Karpas-422 (cell line): ENCODE measurements around the gene CDK5R2. TPM values are rescaled to one million over a fixed set of nuclear protein-coding genes. Genes with fewer than 3 reads are reported as not detected.
"Not testable (repeated sequence)": the region's sequence is repeated elsewhere in the genome, so short reads cannot be mapped to it uniquely, and the experiment has no call there.

Source experiments
- DNase-seq: peaks from one replicate; pipeline ENCODE4 v3.0.0-alpha.2; 2015
- H2AFZ ChIP-seq: fragments of 200-600 bp; sonication (generic); 2 replicates; pipeline ENCODE4 v1.6.1; 2014; ENCODE audit warnings: antibody characterized with exemption, low read length, mixed read lengths
- H3K27ac ChIP-seq: fragments of 200-600 bp; sonication (generic); 2 replicates; pipeline ENCODE4 v1.5.1; 2014; ENCODE audit warnings: mild to moderate bottlenecking, low read length, moderate library complexity
- H3K27me3 ChIP-seq: fragments of 200-600 bp; sonication (generic); 2 replicates; pipeline ENCODE4 v1.6.1; 2014; ENCODE audit warnings: low read length, mixed read lengths
- H3K36me3 ChIP-seq: fragments of 200-600 bp; sonication (generic); 2 replicates; pipeline ENCODE4 v1.6.1; 2014; ENCODE audit warnings: low read length, mixed read lengths; ENCODE audit not compliant: insufficient read depth
- H3K4me1 ChIP-seq: fragments of 200-600 bp; sonication (generic); 2 replicates; pipeline ENCODE4 v1.6.1; 2014; ENCODE audit warnings: mild to moderate bottlenecking, low read length, mixed read lengths
- H3K4me2 ChIP-seq: fragments of 200-600 bp; sonication (generic); 2 replicates; pipeline ENCODE4 v1.6.1; 2014; ENCODE audit warnings: low read length, low read depth, mild to moderate bottlenecking; ENCODE audit not compliant: poor library complexity, severe bottlenecking
- H3K4me3 ChIP-seq: fragments of 200-600 bp; sonication (generic); 2 replicates; pipeline ENCODE4 v1.5.1; 2014; ENCODE audit warnings: mild to moderate bottlenecking, antibody characterized with exemption, low read length, mixed read lengths
- H3K79me2 ChIP-seq: fragments of 200-600 bp; sonication (generic); 2 replicates; pipeline ENCODE4 v1.6.1; 2014; ENCODE audit warnings: mild to moderate bottlenecking, low read length, mixed read lengths
- H3K9ac ChIP-seq: fragments of 200-600 bp; sonication (generic); 2 replicates; pipeline ENCODE4 v1.6.0; 2014; ENCODE audit warnings: low read length
- H3K9me2 ChIP-seq: fragments of 200-600 bp; sonication (generic), shearing (Covaris generic); replicated peaks from 2 replicates; pipeline ENCODE4 v1.6.0; 2014; ENCODE audit warnings: mild to moderate bottlenecking, low read length, moderate library complexity; ENCODE audit not compliant: insufficient read depth
- H3K9me3 ChIP-seq: fragments of 300-700, 200-600 bp; sonication (generic); 2 replicates; pipeline ENCODE4 v1.6.1; 2014; ENCODE audit warnings: low read length, mixed read lengths
- H4K20me1 ChIP-seq: fragments of 200-600 bp; sonication (generic); 2 replicates; pipeline ENCODE4 v1.6.1; 2014; ENCODE audit warnings: mild to moderate bottlenecking, antibody characterized with exemption, low read length, low read depth; ENCODE audit not compliant: insufficient read depth
- total RNA-seq: library from RNA; depleted of rRNA; stranded (reverse); fragments of >200 nt; shearing (Covaris generic); gene quantifications from 2 replicates; pipeline ENCODE4 v1.2.3, GENCODE V29; 2014; ENCODE audit warnings: low replicate concordance; rRNA removed

CDK5R2 gene
- total RNA-seq = 0.61 TPM in 1 of 2 replicates, not detected in the other

DNA sequence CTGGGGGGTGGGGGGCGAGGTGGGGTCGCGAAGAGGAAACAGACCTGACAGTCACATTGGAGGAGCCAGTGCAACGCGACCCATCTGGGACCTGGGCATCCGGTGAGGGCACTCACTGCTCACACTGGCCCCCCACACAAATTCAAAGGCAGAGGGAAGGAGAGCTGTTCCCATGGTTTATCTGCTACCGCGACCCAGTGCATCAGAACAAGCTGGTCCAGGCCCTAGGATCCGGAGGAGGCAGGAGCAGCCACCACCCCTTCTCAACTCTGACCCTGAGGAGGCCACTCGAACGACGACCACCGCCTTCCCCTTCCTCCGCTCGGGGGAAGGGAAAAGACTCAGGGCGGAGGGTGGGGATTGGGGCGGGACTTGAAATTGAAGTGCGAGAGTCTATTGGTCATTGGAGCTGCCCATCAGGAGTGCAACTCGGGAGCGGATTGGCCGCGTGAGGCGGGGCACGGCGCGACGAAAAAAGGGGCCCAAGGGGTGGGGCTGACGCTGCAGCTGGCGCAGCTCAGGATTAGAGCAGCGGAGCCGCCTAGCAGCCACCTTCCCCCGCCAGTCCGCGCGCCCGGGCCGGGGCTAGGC lies at the start of gene CDK5R2:
Gene CDK5R2 (plus strand): TSS at position 526 of the 591 bp plus-strand sequence. CDS start 155 bp downstream, outside the sequence.
- Histone ChIP-seq H2AFZ (peak within 1 kb of the TSS; percentile 90), H3K27ac (no peak within 1 kb of the TSS), H3K36me3 (no peaks in the 10 kb centered on the region), H3K4me3 (peak within 1 kb of the TSS; percentile 67), H4K20me1 (no peaks in the 10 kb centered on the region), H3K9me3 (no peaks in the 10 kb centered on the region), H3K4me2 (peak within 1 kb of the TSS; percentile 75), H3K9me2 (no peaks in the 10 kb centered on the region), H3K9ac (peak within 1 kb of the TSS; percentile 69), H3K4me1 (peaks cover 17% of the 10 kb centered on the region), H3K79me2 (no peaks in the 10 kb centered on the region), H3K27me3 (no peaks in the 10 kb centered on the region)
- DNase-seq = peak; percentile 98

GRCh38 chr2:218910741-218911140 lies 48.7 kb upstream of the CDK5R2 start:
- Histone ChIP-seq H3K4me2 (no peak overlapping the region), H3K9ac (no peak overlapping the region), H3K9me3 (no peaks in the 10 kb centered on the region), H3K27me3 (no peaks in the 10 kb centered on the region), H3K36me3 (no peaks in the 10 kb centered on the region), H4K20me1 (no peaks in the 10 kb centered on the region), H3K4me3 (no peak overlapping the region), H3K9me2 (no peaks in the 10 kb centered on the region), H3K4me1 (peaks cover 9% of the 10 kb centered on the region), H2AFZ (no peak overlapping the region), H3K27ac (no peak overlapping the region), H3K79me2 (no peaks in the 10 kb centered on the region)
- DNase-seq = no peak

DNA sequence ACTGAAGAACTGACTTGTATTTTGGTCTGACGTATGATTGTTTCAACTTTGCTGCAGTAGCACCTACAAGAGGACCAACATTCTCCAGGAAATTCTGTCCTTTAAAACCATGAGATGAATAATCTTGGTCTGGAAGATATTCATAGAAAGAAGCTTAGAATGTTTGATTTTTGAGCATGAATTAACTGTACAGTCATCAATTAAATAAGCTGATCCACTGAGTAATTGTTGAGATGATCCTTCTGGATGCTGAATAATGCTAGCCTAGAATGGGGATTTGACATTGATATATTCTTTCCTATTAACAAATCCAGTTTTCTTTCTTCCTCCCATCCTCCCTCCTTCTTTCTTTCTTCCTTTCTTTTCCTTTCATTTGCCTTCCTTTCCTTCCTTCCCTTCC lies 39.0 kb upstream of the CDK5R2 start:
- Histone ChIP-seq H3K9ac (no peak overlapping the region), H3K27me3 (no peaks in the 10 kb centered on the region), H3K4me3 (no peak overlapping the region), H3K4me1 (peaks cover 12% of the 10 kb centered on the region), H3K36me3 (no peaks in the 10 kb centered on the region), H3K4me2 (no peak overlapping the region), H3K9me3 (peaks cover 4% of the 10 kb centered on the region; the same call in 1 of the 2 replicates), H2AFZ (no peak overlapping the region), H3K79me2 (no peaks in the 10 kb centered on the region), H4K20me1 (no peaks in the 10 kb centered on the region), H3K27ac (no peak overlapping the region), H3K9me2 (no peaks in the 10 kb centered on the region)
- DNase-seq = no peak

DNA sequence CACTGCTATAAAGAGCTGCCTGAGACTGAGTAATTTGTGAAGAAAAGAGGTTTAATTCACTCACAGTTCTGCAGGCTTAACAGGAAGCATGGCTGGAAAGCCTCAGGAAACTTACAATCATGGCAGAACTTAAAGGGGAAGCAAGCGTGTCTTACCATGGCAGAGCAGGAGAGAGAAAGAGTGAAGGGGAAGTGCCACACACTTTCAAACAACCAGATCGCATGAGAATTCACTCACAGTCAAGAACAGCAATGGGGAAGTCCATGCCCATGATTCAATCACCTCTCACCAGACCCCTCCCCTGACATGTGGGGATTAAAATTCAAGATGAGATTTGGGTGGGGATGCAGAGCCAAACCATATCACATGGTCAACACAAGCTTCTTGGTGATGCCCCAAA lies 34.7 kb upstream of the CDK5R2 start:
- Histone ChIP-seq H3K4me3 (no peak overlapping the region), H3K9ac (no peak overlapping the region), H3K9me3 (peaks cover 4% of the 10 kb centered on the region; the same call in 1 of the 2 replicates), H4K20me1 (no peaks in the 10 kb centered on the region), H2AFZ (no peak overlapping the region; the same call in 1 of the 2 replicates), H3K27ac (peak overlapping the region; percentile 33; the same call in 1 of the 2 replicates), H3K9me2 (no peaks in the 10 kb centered on the region), H3K4me1 (peaks cover 12% of the 10 kb centered on the region), H3K36me3 (no peaks in the 10 kb centered on the region), H3K4me2 (no peak overlapping the region), H3K79me2 (no peaks in the 10 kb centered on the region), H3K27me3 (no peaks in the 10 kb centered on the region)
- peak; percentile 47 for DNase-seq

- Histone ChIP-seq H3K36me3 (no peaks in the 10 kb centered on the region), H2AFZ (no peak overlapping the region), H3K4me2 (no peak overlapping the region), H4K20me1 (no peaks in the 10 kb centered on the region), H3K9me2 (no peaks in the 10 kb centered on the region), H3K79me2 (no peaks in the 10 kb centered on the region), H3K27ac (no peak overlapping the region), H3K9me3 (peaks cover 4% of the 10 kb centered on the region; the same call in 1 of the 2 replicates), H3K27me3 (no peaks in the 10 kb centered on the region), H3K4me3 (no peak overlapping the region), H3K4me1 (peaks cover 12% of the 10 kb centered on the region), H3K9ac (no peak overlapping the region)
- DNase-seq = no peak
Measured at GRCh38 chr2:218925434-218925833, 34.0 kb upstream of the CDK5R2 start.

DNA sequence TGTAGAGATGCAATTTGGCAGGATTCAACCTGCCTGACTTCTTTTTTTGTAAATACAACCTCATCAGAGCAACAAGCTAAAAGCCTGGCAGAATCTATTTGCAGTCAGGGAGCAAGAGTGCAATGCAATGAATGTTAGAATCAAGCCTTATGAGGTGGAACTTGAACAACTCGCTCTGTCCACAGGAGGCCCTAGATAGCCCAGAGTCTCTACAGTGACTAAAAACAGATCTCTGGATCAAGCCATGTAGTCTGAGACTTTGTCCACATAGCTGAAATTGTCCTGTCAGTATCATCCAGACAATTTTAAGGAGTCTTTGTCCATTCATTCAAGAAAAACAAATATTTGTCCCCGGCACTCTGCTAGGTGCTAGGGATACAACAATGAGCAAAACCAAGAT lies 32.0 kb upstream of the CDK5R2 start:
- H2AFZ ChIP-seq = no peak overlapping the region
- no peak overlapping the region for H3K4me2 ChIP-seq
- no peaks in the 10 kb centered on the region for H3K36me3 ChIP-seq
- H3K9me3 ChIP-seq = peaks cover 4% of the 10 kb centered on the region; the same call in 1 of the 2 replicates
- no peak overlapping the region for H3K4me3 ChIP-seq
- H3K27me3 ChIP-seq = no peaks in the 10 kb centered on the region
- peaks cover 12% of the 10 kb centered on the region for H3K4me1 ChIP-seq
- no peak for DNase-seq
- no peaks in the 10 kb centered on the region for H3K9me2 ChIP-seq
- no peak overlapping the region for H3K9ac ChIP-seq
- no peaks in the 10 kb centered on the region for H3K79me2 ChIP-seq
- H3K27ac ChIP-seq = no peak overlapping the region
- no peaks in the 10 kb centered on the region for H4K20me1 ChIP-seq

DNA sequence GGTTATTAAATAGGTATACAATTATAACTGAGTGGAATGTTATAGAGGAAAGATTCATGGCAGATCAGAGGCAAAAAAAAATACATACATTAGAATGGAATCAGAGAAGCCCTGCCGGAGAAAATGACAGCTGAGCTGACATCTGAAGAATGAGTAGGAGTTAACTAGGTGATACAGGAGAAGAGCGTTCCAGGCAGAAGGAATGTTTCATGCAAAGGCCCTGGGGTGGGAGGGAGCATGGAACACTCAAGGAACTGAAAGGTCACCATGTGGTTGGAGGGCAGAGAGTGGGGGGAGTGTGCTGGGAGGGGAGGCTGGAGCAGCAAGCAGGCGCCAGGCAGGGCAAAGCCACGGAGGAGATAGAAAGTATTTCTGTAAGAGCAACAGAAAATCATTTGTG lies 31.6 kb upstream of the CDK5R2 start:
- Histone ChIP-seq H3K27me3 (no peaks in the 10 kb centered on the region), H3K4me3 (no peak overlapping the region), H4K20me1 (no peaks in the 10 kb centered on the region), H2AFZ (no peak overlapping the region), H3K36me3 (no peaks in the 10 kb centered on the region), H3K4me2 (no peak overlapping the region), H3K4me1 (peaks cover 12% of the 10 kb centered on the region), H3K9me3 (peaks cover 4% of the 10 kb centered on the region; the same call in 1 of the 2 replicates), H3K9ac (no peak overlapping the region), H3K9me2 (no peaks in the 10 kb centered on the region), H3K27ac (no peak overlapping the region), H3K79me2 (no peaks in the 10 kb centered on the region)
- no peak for DNase-seq

DNA sequence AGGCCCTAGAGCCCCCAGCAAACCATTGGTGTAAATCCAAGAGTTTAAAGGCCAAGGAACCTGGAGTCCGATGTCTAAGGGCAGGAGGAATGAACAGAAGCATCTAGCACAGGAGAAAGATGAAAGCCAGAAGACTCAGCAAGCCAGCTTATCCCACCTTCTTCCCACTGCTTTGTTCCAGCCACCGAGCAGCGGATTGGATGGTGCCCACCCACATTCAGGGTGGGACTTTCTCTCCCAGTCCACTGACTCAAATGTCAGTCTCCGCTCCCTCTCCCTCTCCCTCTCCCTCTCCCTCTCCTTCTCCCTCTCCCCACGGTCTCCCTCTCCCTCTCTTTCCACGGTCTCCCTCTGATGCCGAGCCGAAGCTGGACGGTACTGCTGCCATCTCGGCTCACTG lies 29.0 kb upstream of the CDK5R2 start:
- not testable (repeated sequence) for H4K20me1 ChIP-seq, H3K4me1 ChIP-seq, H3K4me3 ChIP-seq, H3K79me2 ChIP-seq, H3K27me3 ChIP-seq, H3K4me2 ChIP-seq, H2AFZ ChIP-seq, H3K9ac ChIP-seq, H3K9me2 ChIP-seq, H3K9me3 ChIP-seq, H3K27ac ChIP-seq, H3K36me3 ChIP-seq, DNase-seq
